Erythroblast (primary cell): ENCODE data around the gene ETF1.
A peak's percentile ranks its signal among the peaks of the same experiment; 100 is the strongest.

Source experiments
- DNase-seq, 2 experiments: peaks; one replicate each; lab custom pipeline; 2025; lab: John Stamatoyannopoulos, UW
- GATA1 ChIP-seq: IDR thresholded peaks from 2 replicates; pipeline ENCODE4 v1.6.1; 2011; ENCODE audit warnings: low read depth, mild to moderate bottlenecking, control low read depth, low read length, moderate library complexity
- POLR2A ChIP-seq: IDR thresholded peaks from 2 replicates; pipeline ENCODE4 v1.6.1; 2011; ENCODE audit warnings: mild to moderate bottlenecking, low read length

ETF1 gene

GRCh38 chr5:138542956-138543729, at the start of gene ETF1:
Gene ETF1 (minus strand): TSS chr5:138543236. CDS start chr5:138542918, 318 bp downstream.
- peak; percentile 100 for DNase-seq
- no peak for TF ChIP-seq GATA1
- peak; percentile 98 for TF ChIP-seq POLR2A

DNA sequence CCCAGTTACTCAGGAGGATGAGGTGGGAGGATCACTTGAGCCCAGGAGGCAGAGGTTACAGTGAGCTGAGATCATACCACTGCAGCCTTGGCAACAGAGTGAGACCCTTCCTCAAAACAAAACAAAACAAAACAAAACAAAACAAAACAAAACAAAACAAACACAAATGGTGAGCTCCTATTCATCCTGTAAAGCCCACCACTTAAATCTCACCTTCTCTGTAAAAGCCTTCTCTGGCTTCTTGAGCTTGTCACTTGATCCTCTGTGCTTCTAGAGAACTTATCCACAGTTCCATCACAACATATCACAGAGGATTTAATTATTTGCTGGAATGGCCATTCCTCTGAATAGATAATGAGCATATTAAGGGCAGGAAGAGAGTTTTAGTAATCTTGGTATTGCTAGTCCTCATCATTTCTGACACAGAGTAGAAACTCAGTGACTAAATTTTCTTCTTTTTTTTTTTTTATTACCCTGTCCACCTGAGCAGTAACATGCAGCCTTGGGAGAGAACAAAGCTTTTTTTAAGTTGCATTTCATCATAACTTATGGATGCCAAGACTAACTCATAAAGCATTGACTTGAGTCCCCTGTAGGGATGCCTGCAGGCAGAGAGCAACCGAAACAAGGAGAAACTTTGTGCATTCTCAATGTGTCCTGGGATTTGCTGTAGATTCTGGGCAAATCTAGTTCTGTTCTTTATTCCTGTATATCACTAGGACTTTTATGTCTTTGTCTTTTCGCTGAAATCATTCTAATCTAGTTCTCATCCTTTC, 45.2 kb upstream of the ETF1 start:
- no peak for DNase-seq
- TF ChIP-seq GATA1, result no peak

GRCh38 chr5:138585157-138585556, 42.1 kb upstream of the ETF1 start:
- TF ChIP-seq GATA1 (no peak), POLR2A (no peak)
- no peak for DNase-seq

GRCh38 chr5:138583984-138584637, 41.1 kb upstream of the ETF1 start:
- no peak for TF ChIP-seq POLR2A
- TF ChIP-seq GATA1, result no peak
- no peak for DNase-seq

- no peak for DNase-seq
- TF ChIP-seq GATA1, result no peak
- no peak for TF ChIP-seq POLR2A
Observed at GRCh38 chr5:138582959-138583358, 39.9 kb upstream of the ETF1 start.

- no peak for DNase-seq
- no peak for TF ChIP-seq GATA1
- TF ChIP-seq POLR2A, result no peak
Observed at GRCh38 chr5:138580777-138581176, 37.7 kb upstream of the ETF1 start.

- no peak for DNase-seq
- TF ChIP-seq GATA1 (no peak), POLR2A (no peak)
Observed at GRCh38 chr5:138580001-138580400, 37.0 kb upstream of the ETF1 start.

- TF ChIP-seq POLR2A (no peak), GATA1 (no peak)
- no peak for DNase-seq
Observed at GRCh38 chr5:138579517-138579863, 36.5 kb upstream of the ETF1 start.

DNA sequence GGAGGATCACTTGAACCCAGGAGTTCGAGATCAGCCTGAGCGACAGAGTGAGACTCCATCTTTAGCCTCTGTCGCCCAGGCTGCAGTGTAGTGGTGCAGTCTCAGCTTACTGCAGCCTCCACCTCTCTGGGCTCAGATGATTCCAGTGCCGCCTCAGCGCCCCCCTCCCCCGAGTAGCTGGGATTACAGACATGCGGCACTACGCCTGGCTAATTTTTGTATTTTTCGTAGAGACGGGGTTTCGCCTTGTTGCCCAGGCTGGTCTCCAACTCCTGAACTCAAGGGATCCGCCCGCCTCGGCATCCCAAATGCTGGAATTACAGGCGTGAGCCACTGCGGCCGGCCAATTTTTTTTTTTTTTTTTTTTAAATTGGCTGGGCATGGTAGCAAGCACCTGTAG, 34.4 kb upstream of the ETF1 start:
- DNase-seq, result no peak
- no peak for TF ChIP-seq GATA1
- no peak for TF ChIP-seq POLR2A

DNA sequence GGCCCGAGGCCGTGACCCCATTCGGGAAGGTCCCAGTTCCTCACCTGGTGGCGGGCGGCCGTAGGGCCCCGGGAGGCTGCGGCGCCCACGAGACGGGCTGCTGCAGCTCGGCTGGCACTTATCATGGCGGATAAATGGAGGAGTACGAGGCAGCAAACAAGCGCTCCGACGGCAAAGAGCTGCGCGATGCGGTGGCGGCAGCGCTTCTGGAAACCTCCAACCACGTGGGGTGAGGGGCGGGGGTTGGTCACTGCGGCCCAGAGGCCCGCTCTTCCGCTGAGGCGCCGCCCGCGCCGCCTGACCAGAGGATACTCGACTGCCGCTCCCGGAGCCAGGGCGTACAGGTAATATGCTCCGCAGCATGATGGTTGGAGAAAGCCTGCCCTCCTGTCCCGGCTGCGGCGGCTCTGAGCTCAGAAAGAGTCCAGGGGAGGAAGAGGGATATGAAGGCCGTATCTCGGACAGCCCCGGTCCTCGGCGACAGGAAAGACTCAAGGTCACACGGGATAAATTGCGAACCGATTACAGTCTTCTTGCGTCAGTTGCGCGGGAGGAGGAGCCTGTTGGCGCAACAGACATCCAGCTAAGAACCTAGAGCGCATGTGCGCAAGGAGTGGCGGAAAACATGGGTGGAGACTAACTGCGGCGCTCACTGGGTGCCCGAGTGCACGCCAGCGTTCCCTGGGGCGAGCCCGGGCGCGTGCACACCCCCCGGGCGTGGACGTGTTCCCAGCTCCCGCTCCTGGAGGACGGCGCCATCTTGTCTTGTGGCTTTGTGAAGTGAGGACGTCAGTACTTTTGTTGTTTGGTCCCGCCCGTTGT, 32.4 kb upstream of the ETF1 start, which contains the start of gene HSPA9:
Gene HSPA9 (minus strand): TSS at position 208 of the 822 bp plus-strand sequence. CDS start 83 bp downstream, at position 125.
- TF ChIP-seq POLR2A (peak; percentile 93), GATA1 (no peak)
- DNase-seq, result peak; percentile 100

GRCh38 chr5:138574744-138575193, 31.7 kb upstream of the ETF1 start:
- DNase-seq, result peak in 1 of 2 experiments; percentile 87
- TF ChIP-seq POLR2A (no peak), GATA1 (no peak)

GRCh38 chr5:138573949-138574670, 31.1 kb upstream of the ETF1 start:
- DNase-seq, result peak; percentile 30 to 65
- TF ChIP-seq GATA1, result no peak
- TF ChIP-seq POLR2A, result no peak

DNA sequence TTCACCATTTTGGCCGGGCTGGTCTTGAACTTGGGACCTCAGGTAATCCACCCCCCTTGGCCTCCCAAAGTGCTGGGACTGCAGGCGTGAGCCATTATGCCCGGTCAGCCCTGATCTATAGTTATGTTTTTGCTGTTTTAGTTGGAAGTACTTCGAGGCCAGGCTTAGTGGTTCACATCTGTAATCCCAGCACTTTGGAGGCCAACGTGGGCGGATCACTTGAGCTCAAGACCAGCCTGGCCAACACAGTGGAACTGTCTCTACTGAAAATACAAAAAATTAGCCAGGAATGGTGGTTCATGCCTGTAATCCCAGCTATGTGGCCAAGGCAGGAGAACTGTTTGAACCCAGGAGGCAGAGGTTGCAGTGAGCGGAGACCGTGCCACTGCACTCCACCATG, 30.2 kb upstream of the ETF1 start:
- no peak for DNase-seq

More for the DNA sequence above, 30.2 kb upstream of the ETF1 start:
- TF ChIP-seq GATA1 (no peak), POLR2A (no peak)
